ENCODE results near the gene PNMT. TPM values are rescaled to one million over a fixed set of nuclear protein-coding genes. Genes with fewer than 3 reads are reported as not detected.

PNMT gene
- total RNA-seq, 1 donor from 2014 or later = not detected

DNA sequence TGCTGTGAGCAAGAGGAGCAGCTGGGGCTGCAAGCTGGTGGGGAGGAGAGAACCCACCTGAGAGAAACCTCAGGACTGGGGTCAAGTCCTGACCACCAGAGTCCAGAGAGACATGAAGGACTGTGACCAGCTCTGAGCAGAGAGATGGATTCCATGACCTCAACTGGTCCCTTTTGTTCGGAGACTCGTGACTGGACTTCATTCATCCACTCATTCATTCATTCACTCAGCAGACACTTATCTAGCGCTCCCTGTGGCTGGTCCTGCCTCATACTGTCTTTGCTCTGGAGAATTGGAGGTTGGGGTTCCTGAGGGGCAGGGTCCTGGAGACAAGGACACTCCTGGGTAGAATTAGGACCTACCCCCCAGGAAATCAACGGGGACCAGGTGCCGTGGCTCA lies 35.7 kb downstream of the PNMT start:
- TF ChIP-seq CTCF (IDR thresholded peaks at IDR 0.05; ENCODE audit: insufficient read depth, low read length, severe bottlenecking) = no peak
- FAIRE-seq = no peak
- no peaks in the 10 kb centered on the region for H3K27me3 ChIP-seq (ENCODE audit: control insufficient read depth, insufficient read depth, low read length)

DNA sequence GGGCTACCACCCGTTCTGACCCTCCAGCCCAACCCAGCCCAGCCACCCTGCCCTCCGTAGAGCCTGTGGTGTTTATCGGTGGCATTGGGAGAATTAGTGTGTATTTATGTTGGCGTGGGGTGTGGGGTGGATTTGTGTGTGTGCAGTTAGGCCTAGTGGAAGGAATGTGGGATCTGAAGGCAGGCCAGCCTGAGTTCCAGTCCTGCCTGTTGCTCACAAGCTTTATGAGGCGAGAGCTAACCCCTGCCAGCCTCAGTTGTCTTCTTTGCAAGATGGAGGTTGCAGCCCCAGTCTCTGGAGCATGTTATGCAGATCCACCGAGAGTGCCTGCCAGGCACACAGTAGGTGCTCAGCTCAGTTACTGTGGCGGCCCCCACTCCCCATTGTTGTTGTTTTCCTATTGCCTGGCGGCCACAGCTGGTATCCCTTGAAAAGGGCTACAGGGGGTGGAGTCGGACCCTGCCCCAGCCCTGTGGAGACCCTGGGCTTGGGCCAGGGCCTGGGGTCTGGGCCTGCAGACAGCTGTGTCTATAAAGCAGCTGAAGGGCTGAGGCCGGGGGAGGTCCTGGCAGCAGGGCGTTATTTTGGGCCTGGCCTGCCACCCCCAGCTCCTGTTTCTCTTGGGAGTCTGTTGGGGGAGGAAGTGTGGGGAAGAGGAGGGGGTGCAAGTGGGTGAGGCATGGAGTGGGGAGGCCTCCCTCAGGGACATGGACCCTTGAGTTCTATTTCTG lies 36.7 kb downstream of the PNMT start:
- no peak for FAIRE-seq
- H3K4me3 ChIP-seq (ENCODE audit: low read depth, low read length) = no peak overlapping the region

More for the DNA sequence above, 35.7 kb downstream of the PNMT start:
- DNase-seq (ENCODE audit: low read depth) = no peak
- peaks cover 17% of the 10 kb centered on the region for H3K36me3 ChIP-seq (ENCODE audit: control insufficient read depth, insufficient read depth, low read length)
- H3K4me3 ChIP-seq (ENCODE audit: low read depth, low read length) = no peak overlapping the region

DNA sequence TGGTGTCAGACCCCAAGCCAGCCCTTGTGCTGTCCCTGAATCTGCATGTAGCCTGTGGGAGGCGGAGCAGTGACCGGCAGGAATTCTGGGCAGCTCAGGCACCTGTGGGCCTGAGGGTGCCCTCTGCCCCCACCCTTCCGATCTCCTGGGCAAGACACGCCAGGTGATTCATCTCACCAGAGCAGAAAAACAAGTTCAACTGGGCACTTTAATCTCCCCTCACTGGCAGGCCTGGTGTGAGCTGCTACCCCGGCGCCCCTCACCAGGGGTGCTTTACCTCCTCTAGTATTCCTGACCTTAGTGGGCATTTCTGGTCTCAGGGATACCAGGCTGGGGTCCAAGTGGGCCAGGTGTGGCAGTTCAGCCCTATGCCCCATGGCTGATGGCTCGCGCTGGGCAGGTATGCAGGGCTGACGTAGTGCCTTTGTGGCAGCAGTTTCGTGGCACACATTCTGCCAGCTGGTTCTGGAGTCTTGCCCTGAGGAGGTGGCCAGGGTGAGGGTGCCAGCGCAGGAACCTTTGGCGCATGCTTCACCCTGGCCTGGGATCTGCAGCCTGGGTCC lies 37.6 kb downstream of the PNMT start:
- Histone ChIP-seq H3K36me3 (ENCODE audit: control insufficient read depth, insufficient read depth, low read length) (peaks cover 31% of the 10 kb centered on the region), H3K4me3 (ENCODE audit: low read depth, low read length) (no peak overlapping the region), H3K27me3 (ENCODE audit: control insufficient read depth, insufficient read depth, low read length) (no peaks in the 10 kb centered on the region)
- peak; percentile 4 for TF ChIP-seq CTCF (IDR thresholded peaks at IDR 0.05; ENCODE audit: insufficient read depth, low read length, severe bottlenecking)
- DNase-seq (ENCODE audit: low read depth) (peak; percentile 86), FAIRE-seq (no peak)

More for the DNA sequence above, 36.7 kb downstream of the PNMT start:
- H3K27me3 ChIP-seq (ENCODE audit: control insufficient read depth, insufficient read depth, low read length) = no peaks in the 10 kb centered on the region
- DNase-seq (ENCODE audit: low read depth) = no peak
- peak; percentile 71 for TF ChIP-seq CTCF (IDR thresholded peaks at IDR 0.05; ENCODE audit: insufficient read depth, low read length, severe bottlenecking)
- H3K36me3 ChIP-seq (ENCODE audit: control insufficient read depth, insufficient read depth, low read length) = peaks cover 26% of the 10 kb centered on the region

- Histone ChIP-seq H3K27me3 (ENCODE audit: control insufficient read depth, insufficient read depth, low read length) (no peaks in the 10 kb centered on the region), H3K36me3 (ENCODE audit: control insufficient read depth, insufficient read depth, low read length) (peaks cover 32% of the 10 kb centered on the region), H3K4me3 (ENCODE audit: low read depth, low read length) (no peak overlapping the region)
- DNase-seq (ENCODE audit: low read depth) (no peak), FAIRE-seq (no peak)
- TF ChIP-seq CTCF (IDR thresholded peaks at IDR 0.05; ENCODE audit: insufficient read depth, low read length, severe bottlenecking) = no peak
Observed at GRCh38 chr17:39706383-39706782, 38.1 kb downstream of the PNMT start.

DNA sequence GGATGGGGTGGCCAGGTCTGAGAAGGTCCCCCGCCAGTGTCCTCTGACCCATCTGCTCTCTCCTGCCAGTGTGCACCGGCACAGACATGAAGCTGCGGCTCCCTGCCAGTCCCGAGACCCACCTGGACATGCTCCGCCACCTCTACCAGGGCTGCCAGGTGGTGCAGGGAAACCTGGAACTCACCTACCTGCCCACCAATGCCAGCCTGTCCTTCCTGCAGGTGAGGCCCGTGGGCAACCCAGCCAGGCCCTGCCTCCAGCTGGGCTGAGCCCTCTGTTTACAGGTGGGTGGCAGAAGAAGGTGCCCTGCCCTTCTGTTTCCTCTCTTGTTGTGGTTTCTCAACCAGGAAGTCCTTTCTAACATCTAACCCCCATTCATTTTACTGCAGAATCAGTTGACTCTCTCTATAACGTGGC lies 38.7 kb downstream of the PNMT start:
- Histone ChIP-seq H3K36me3 (ENCODE audit: control insufficient read depth, insufficient read depth, low read length) (peaks cover 36% of the 10 kb centered on the region), H3K27me3 (ENCODE audit: control insufficient read depth, insufficient read depth, low read length) (no peaks in the 10 kb centered on the region), H3K4me3 (ENCODE audit: low read depth, low read length) (no peak overlapping the region)
- TF ChIP-seq CTCF (IDR thresholded peaks at IDR 0.05; ENCODE audit: insufficient read depth, low read length, severe bottlenecking) = no peak
- DNase-seq (ENCODE audit: low read depth) (no peak), FAIRE-seq (peak; percentile 75)
